H1 (cell line): ENCODE results near the gene FGF1. TPM values are rescaled to one million over a fixed set of nuclear protein-coding genes. Genes with fewer than 3 reads are reported as not detected.

Experiments
- CTCF ChIA-PET: fragments of 300-600 bp; sonication (Branson Sonifier 250); formaldehyde crosslinking; loops from one replicate; lab custom pipeline; 2021; ENCODE audit not compliant: partially characterized antibody; lab: Charles Lee
- POLR2A ChIA-PET: fragments of 300-600 bp; sonication (Branson Sonifier 250); formaldehyde crosslinking; loops from one replicate; lab custom pipeline; 2021; ENCODE audit warnings: inconsistent platforms; ENCODE audit not compliant: partially characterized antibody; lab: Charles Lee
- DNase-seq, 2 experiments: peaks; one replicate each; pipeline versions ENCODE4 v3.0.0 to v3.0.0-alpha.2; 2010 to 2022; ENCODE audit warnings: low spot score in 2 of 2, low read depth in 1 of 2, mixed read lengths in 1 of 2
- FAIRE-seq: peaks from 2 replicates; lab custom pipeline; 2011; peaks lifted over from hg19 to GRCh38; lab: Jason Lieb, UNC
- H2AFZ ChIP-seq: 2 replicates; pipeline ENCODE4 v1.8.1; 2012; ENCODE audit warnings: low read length, inconsistent platforms
- H2AK5ac ChIP-seq: 2 replicates; pipeline ENCODE4 v1.6.1; 2013; ENCODE audit warnings: low read depth, low read length
- H2BK120ac ChIP-seq: replicated peaks from 2 replicates; pipeline ENCODE3; 2013; ENCODE audit warnings: low read depth, low read length, inconsistent platforms
- H2BK12ac ChIP-seq: 2 replicates; pipeline ENCODE4 v1.6.1; 2013; ENCODE audit warnings: low read depth, low read length
- H2BK15ac ChIP-seq: 2 replicates; pipeline ENCODE4 v1.6.1; 2013; ENCODE audit warnings: low read length
- H2BK20ac ChIP-seq: 2 replicates; pipeline ENCODE4 v1.6.1; 2013; ENCODE audit warnings: low read length
- H2BK5ac ChIP-seq: 2 replicates; pipeline ENCODE4 v1.6.1; 2013; ENCODE audit warnings: low read depth, low read length
- H3K14ac ChIP-seq: 2 replicates; pipeline ENCODE4 v1.6.1; 2013; ENCODE audit warnings: inconsistent platforms; ENCODE audit not compliant: insufficient read length
- H3K18ac ChIP-seq: 2 replicates; pipeline ENCODE4 v1.6.1; 2013; ENCODE audit warnings: low read length; ENCODE audit errors: extremely low read depth
- H3K23ac ChIP-seq: 2 replicates; pipeline ENCODE4 v1.6.1; 2013; ENCODE audit warnings: inconsistent platforms; ENCODE audit not compliant: insufficient read length
- H3K23me2 ChIP-seq: 2 replicates; pipeline ENCODE4 v1.6.1; 2013; ENCODE audit warnings: low read depth, low read length
- H3K27ac ChIP-seq: 2 replicates; pipeline ENCODE4 v1.6.1; 2011; ENCODE audit warnings: low read depth, low read length, inconsistent platforms
- H3K27me3 ChIP-seq, 4 experiments: replicated peaks in 1 of 4; 1 replicate in 1 of 4; 2 replicates in 3 of 4; pipeline versions ENCODE4 v1.6.1 to v1.8.1; 2011 to 2013; ENCODE audit warnings: low read length in 3 of 4, mild to moderate bottlenecking in 3 of 4, inconsistent platforms in 2 of 4, mixed read lengths in 2 of 4, moderate library complexity in 1 of 4; ENCODE audit not compliant: control insufficient read depth in 3 of 4, insufficient read depth in 3 of 4; ENCODE audit errors: extremely low read depth in 1 of 4
- H3K36me3 ChIP-seq, 4 experiments: 2 replicates each; pipeline versions ENCODE4 v1.6.1 to v1.8.1; 2011 to 2013; ENCODE audit warnings: mild to moderate bottlenecking in 4 of 4, low read length in 3 of 4, moderate library complexity in 2 of 4, control low read depth in 1 of 4, inconsistent platforms in 1 of 4; ENCODE audit not compliant: insufficient read depth in 4 of 4, control insufficient read depth in 2 of 4
- H3K4ac ChIP-seq: replicated peaks from 2 replicates; pipeline ENCODE3; 2013; ENCODE audit warnings: low read length, low read depth, mixed read lengths, inconsistent platforms; ENCODE audit not compliant: insufficient read length
- H3K4me1 ChIP-seq, 4 experiments: replicated peaks in 1 of 4; 1 replicate in 1 of 4; 2 replicates in 3 of 4; pipeline versions ENCODE4 v1.6.1 to v1.8.1; 2011 to 2013; ENCODE audit warnings: low read length in 3 of 4, inconsistent platforms in 2 of 4, mixed read lengths in 1 of 4; ENCODE audit not compliant: insufficient read depth in 4 of 4, control insufficient read depth in 3 of 4
- H3K4me2 ChIP-seq, 2 experiments: 2 replicates each; pipeline versions ENCODE4 v1.6.1 to v1.8.1; 2011 to 2013; ENCODE audit warnings: low read depth in 2 of 2, low read length in 2 of 2, control low read depth in 1 of 2, inconsistent platforms in 1 of 2, mild to moderate bottlenecking in 1 of 2; ENCODE audit not compliant: insufficient read depth in 1 of 2
- H3K4me3 ChIP-seq, 4 experiments: fragments of 200-600, 300-600 bp in 1 of 4; sonication (generic), shearing (Covaris generic), sonication (Bioruptor Twin) in 1 of 4; 2 replicates each; pipeline versions ENCODE4 v1.5.1 to v1.8.1; 2011 to 2016; ENCODE audit warnings: low read length in 4 of 4, low read depth in 3 of 4, control low read depth in 2 of 4, inconsistent platforms in 2 of 4, mild to moderate bottlenecking in 2 of 4, mixed read lengths in 1 of 4, moderate library complexity in 1 of 4; ENCODE audit not compliant: insufficient read depth in 2 of 4; ENCODE audit errors: extremely low read depth in 1 of 4
- H3K56ac ChIP-seq: replicated peaks from 2 replicates; pipeline ENCODE3; 2013; ENCODE audit warnings: low read depth, mild to moderate bottlenecking, mixed read lengths, low read length, inconsistent platforms; ENCODE audit not compliant: insufficient read length
- H3K79me1 ChIP-seq: 2 replicates; pipeline ENCODE4 v1.6.1; 2013; ENCODE audit warnings: low read depth, low read length, control low read depth
- H3K79me2 ChIP-seq, 2 experiments: 2 replicates each; pipeline versions ENCODE4 v1.6.1 to v1.8.1; 2012 to 2013; ENCODE audit warnings: low read length in 2 of 2, mild to moderate bottlenecking in 2 of 2, inconsistent platforms in 1 of 2; ENCODE audit not compliant: insufficient read depth in 2 of 2, control insufficient read depth in 1 of 2
- H3K9ac ChIP-seq, 4 experiments: replicated peaks in 1 of 4; 1 replicate in 1 of 4; 2 replicates in 3 of 4; pipeline versions ENCODE4 v1.6.1 to v1.8.1; 2011 to 2013; ENCODE audit warnings: low read depth in 3 of 4, low read length in 3 of 4, control low read depth in 2 of 4, mild to moderate bottlenecking in 2 of 4, moderate library complexity in 2 of 4, inconsistent platforms in 1 of 4; ENCODE audit errors: extremely low read depth in 1 of 4
- H3K9me3 ChIP-seq, 2 experiments: 2 replicates each; pipeline versions ENCODE4 v1.6.1 to v1.8.1; 2012 to 2013; ENCODE audit warnings: mild to moderate bottlenecking in 2 of 2, moderate library complexity in 2 of 2, control low read depth in 1 of 2, inconsistent platforms in 1 of 2, low read depth in 1 of 2, low read length in 1 of 2, mixed read lengths in 1 of 2; ENCODE audit not compliant: insufficient read depth in 2 of 2
- H4K20me1 ChIP-seq, 2 experiments: replicated peaks in 1 of 2; 2 replicates each; pipeline versions ENCODE3 to v1.8.1; 2011 to 2013; ENCODE audit warnings: inconsistent platforms in 2 of 2, low read length in 2 of 2, mild to moderate bottlenecking in 1 of 2; ENCODE audit not compliant: insufficient read depth in 2 of 2, control insufficient read depth in 1 of 2
- H4K5ac ChIP-seq: 2 replicates; pipeline ENCODE4 v1.6.1; 2013; ENCODE audit warnings: low read length, low read depth, mixed read lengths, inconsistent platforms; ENCODE audit not compliant: insufficient read length
- H4K8ac ChIP-seq: 2 replicates; pipeline ENCODE4 v1.8.0; 2013; ENCODE audit warnings: mild to moderate bottlenecking, moderate library complexity, low read length, inconsistent platforms; ENCODE audit not compliant: insufficient read depth; ENCODE audit errors: extremely low read depth
- H4K91ac ChIP-seq: replicated peaks from 2 replicates; pipeline ENCODE3; 2013; ENCODE audit warnings: low read length, mixed read lengths, inconsistent platforms; ENCODE audit not compliant: insufficient read length
- CBX8 ChIP-seq: fragments of 300-800, 300-1000 bp; sonication (generic); IDR thresholded peaks from 2 replicates; pipeline ENCODE4 v1.7.1; 2016; ENCODE audit warnings: low read depth, low read length, borderline replicate concordance
- CEBPB ChIP-seq: IDR thresholded peaks from 2 replicates; pipeline ENCODE4 v1.6.1; 2012; ENCODE audit warnings: low read depth, low read length
- EZH2 ChIP-seq: fragments of 200-600 bp; sonication (generic); IDR thresholded peaks from 2 replicates; pipeline ENCODE4 v1.7.1; 2012; ENCODE audit warnings: low read depth, mild to moderate bottlenecking, moderate library complexity, low read length, inconsistent platforms; ENCODE audit not compliant: severe bottlenecking
- GABPA ChIP-seq: IDR thresholded peaks from 2 replicates; pipeline ENCODE4 v1.6.1; 2011; ENCODE audit warnings: mild to moderate bottlenecking, low read length, moderate library complexity, borderline replicate concordance; ENCODE audit not compliant: insufficient read depth
- GTF2F1 ChIP-seq: IDR thresholded peaks from 2 replicates; pipeline ENCODE4 v1.6.1; 2012; ENCODE audit warnings: low read depth, low read length, improper control_type of control experiment, borderline replicate concordance
- KDM4A ChIP-seq: IDR thresholded peaks from one replicate; pipeline ENCODE4 v1.7.1; 2012; ENCODE audit warnings: low read depth, mild to moderate bottlenecking, moderate library complexity, low read length, inconsistent platforms; ENCODE audit not compliant: severe bottlenecking
- RAD21 ChIP-seq, 2 experiments: IDR thresholded peaks in 1 of 2; conservative IDR thresholded peaks in 1 of 2; 2 replicates each; pipeline ENCODE4 v1.6.1; 2011; ENCODE audit warnings: low read depth in 2 of 2, low read length in 2 of 2, improper control_type of control experiment in 1 of 2, inconsistent platforms in 1 of 2, mild to moderate bottlenecking in 1 of 2, moderate library complexity in 1 of 2
- RXRA ChIP-seq: IDR thresholded peaks from 2 replicates; pipeline ENCODE4 v1.6.1; 2011; ENCODE audit warnings: low read depth, mild to moderate bottlenecking, low read length, moderate library complexity; ENCODE audit not compliant: insufficient read depth
- SIN3A ChIP-seq, 2 experiments: IDR thresholded peaks in 1 of 2; conservative IDR thresholded peaks in 1 of 2; 2 replicates each; pipeline ENCODE4 v1.6.1; 2011 to 2012; ENCODE audit warnings: low read length in 2 of 2, improper control_type of control experiment in 1 of 2, low read depth in 1 of 2, mild to moderate bottlenecking in 1 of 2
- SP2 ChIP-seq: IDR thresholded peaks from 2 replicates; pipeline ENCODE4 v1.6.1; 2012; ENCODE audit warnings: mild to moderate bottlenecking, low read length, inconsistent platforms
- WGBS, 2 experiments: shearing (Covaris generic) in 1 of 2; methylation state at CpG; one replicate each; pipeline versions ENCODE4 v1.1.6 to v1.1.7; 2013 to 2015; ENCODE audit warnings: low lambda C conversion rate in 2 of 2, mixed read lengths in 2 of 2, inconsistent platforms in 1 of 2, low coverage in 1 of 2, missing lambda C conversion rate in 1 of 2; ENCODE audit not compliant: insufficient replicate concordance in 2 of 2, insufficient coverage in 1 of 2, insufficient read length in 1 of 2; ENCODE audit errors: extremely low coverage in 1 of 2, missing lambda C conversion rate in 1 of 2; 5-methylcytosine and 5-hydroxymethylcytosine counted together
- polyA plus RNA-seq, 7 experiments: library from polyadenylated mRNA; depleted of rRNA in 3 of 7; stranded (reverse) in 5 of 7; unstranded in 2 of 7; fragments of >200 nt in 5 of 7; fragments of 200-250 nt in 2 of 7; gene quantifications; 1 replicate in 5 of 7; 2 replicates in 1 of 7; 4 replicates in 1 of 7; pipeline versions ENCODE4 v1.2.1 to v1.2.3, GENCODE V29; 2011 to 2013; ENCODE audit warnings: missing spikeins in 2 of 7, mixed read lengths in 2 of 7
- total RNA-seq: library from RNA; stranded (reverse); fragmentation: NEBNext Ultra II Directional; extraction: Animal tissue kit (Norgen Biotek cat#: 25700); gene quantifications from 2 replicates; pipeline ENCODE4 v1.2.1, GENCODE V29; 2021
- TF ChIP-seq, protein P1 (sequence below): IDR thresholded peaks from 2 replicates; pipeline ENCODE4 v1.6.1; 2012; ENCODE audit warnings: inconsistent platforms
- TF ChIP-seq, protein P2 (sequence below): IDR thresholded peaks from 2 replicates; pipeline ENCODE4 v1.6.1; 2011; ENCODE audit warnings: low read length, improper control_type of control experiment

The FGF1 gene
- total and polyA plus RNA-seq, 2 of the 8 experiments (the other 6 are each of a cell fraction or from before 2014, with no cell fraction given) = 0.30 to 0.50 TPM

GRCh38 chr5:142658278-142658677 is 27.6 kb downstream of the FGF1 start:
- Histone ChIP-seq H3K18ac (no peak overlapping the region), H3K9ac (no peak overlapping the region), H3K14ac (no peak overlapping the region), H3K4ac (no peak overlapping the region), H2BK20ac (no peak overlapping the region), H3K79me1 (no peaks in the 10 kb centered on the region), H3K9me3 (no peaks in the 10 kb centered on the region), H3K27me3 (no peaks in the 10 kb centered on the region), H4K5ac (no peak overlapping the region), H3K36me3 (no peaks in the 10 kb centered on the region), H3K4me3 (no peak overlapping the region), H3K23me2 (no peaks in the 10 kb centered on the region; the same call in 1 of the 2 replicates), H3K4me1 (no peaks in the 10 kb centered on the region), H3K56ac (no peak overlapping the region), H3K23ac (no peak overlapping the region), H3K4me2 (no peak overlapping the region), H4K20me1 (no peaks in the 10 kb centered on the region), H3K79me2 (no peaks in the 10 kb centered on the region), H2BK5ac (no peak overlapping the region), H4K91ac (no peak overlapping the region), H2AK5ac (no peak overlapping the region), H2BK120ac (no peak overlapping the region), H3K27ac (no peak overlapping the region), H2BK15ac (no peak overlapping the region), H2BK12ac (no peak overlapping the region), H2AFZ (no peak overlapping the region), H4K8ac (no peak overlapping the region)
- DNase-seq (no peak), FAIRE-seq (no peak)
- 95% methylated on average over 2 of the region's 2 CpGs; no CpG with 5 or more reads in 1 of the 2 experiments for whole genome bisulfite sequencing, 2 experiments
- ChIA-PET CTCF (interaction anchor here (1.3 to 17.4 kb wide), 7 partner anchors 15 to 231 kb away, joined by 5 to 605 read pairs (median 33); partner anchors contain the start of gene FGF1), POLR2A (interaction anchor here (0.6 to 1.4 kb wide), 2 partner anchors 17 to 40 kb away, joined by 3 read pairs; no protein-coding TSS in a partner anchor)
- no peak for TF ChIP-seq CEBPB
- no peak for TF ChIP-seq RAD21 (IDR thresholded peaks at IDR 0.05 in 1 of 2, conservative IDR thresholded peaks at IDR 0.05 in 1 of 2; ENCODE audit: low read depth in 2 of 2, low read length in 2 of 2)
- no peak for TF ChIP-seq GABPA
- TF ChIP-seq EZH2 = no peak
- TF ChIP-seq CBX8 = no peak
- TF ChIP-seq SIN3A (conservative IDR thresholded peaks at IDR 0.05 in 1 of 2, IDR thresholded peaks at IDR 0.05 in 1 of 2; ENCODE audit: low read depth in 1 of 2, low read length in 2 of 2) = no peak
- TF ChIP-seq GTF2F1 = no peak
- TF ChIP-seq, protein P1, sequence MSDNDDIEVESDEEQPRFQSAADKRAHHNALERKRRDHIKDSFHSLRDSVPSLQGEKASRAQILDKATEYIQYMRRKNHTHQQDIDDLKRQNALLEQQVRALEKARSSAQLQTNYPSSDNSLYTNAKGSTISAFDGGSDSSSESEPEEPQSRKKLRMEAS = no peak
- no peak for TF ChIP-seq RXRA
- no peak for TF ChIP-seq SP2
- TF ChIP-seq KDM4A = no peak
- TF ChIP-seq, protein P2, sequence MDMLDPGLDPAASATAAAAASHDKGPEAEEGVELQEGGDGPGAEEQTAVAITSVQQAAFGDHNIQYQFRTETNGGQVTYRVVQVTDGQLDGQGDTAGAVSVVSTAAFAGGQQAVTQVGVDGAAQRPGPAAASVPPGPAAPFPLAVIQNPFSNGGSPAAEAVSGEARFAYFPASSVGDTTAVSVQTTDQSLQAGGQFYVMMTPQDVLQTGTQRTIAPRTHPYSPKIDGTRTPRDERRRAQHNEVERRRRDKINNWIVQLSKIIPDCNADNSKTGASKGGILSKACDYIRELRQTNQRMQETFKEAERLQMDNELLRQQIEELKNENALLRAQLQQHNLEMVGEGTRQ = no peak
